Fibroblast of skin of right quadriceps (primary cell): Measurements from ENCODE around the gene MRAP.

Experiments used
- DNase-seq: peaks from one replicate; pipeline ENCODE4 v3.0.0-alpha.2; 2013

Gene MRAP

GRCh38 chr21:32329331-32329730 lies 30.7 kb downstream of the MRAP start:
- DNase-seq = peak; percentile 48

DNA sequence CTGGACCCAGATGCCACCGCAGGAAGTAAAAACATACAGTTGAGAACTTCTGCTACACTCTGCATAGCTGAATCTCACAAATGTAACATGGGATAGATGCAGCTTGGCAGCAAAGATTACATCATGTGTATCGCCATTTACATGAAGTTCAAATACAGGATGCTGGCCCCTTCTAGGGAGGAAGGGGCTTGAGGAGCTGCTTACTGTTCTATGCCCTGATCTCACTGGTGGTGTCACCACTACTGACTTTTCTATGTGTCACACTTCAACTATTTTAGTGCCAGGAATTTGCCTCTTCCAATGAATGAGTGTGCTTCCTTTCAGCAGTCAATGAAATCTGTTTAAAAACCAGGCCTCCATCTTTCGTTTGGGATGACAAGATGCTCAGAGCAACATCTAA lies 31.1 kb downstream of the MRAP start:
- DNase-seq = peak; percentile 62

- no peak for DNase-seq
Observed at GRCh38 chr21:32330784-32331311, 32.2 kb downstream of the MRAP start.

GRCh38 chr21:32331444-32332305 lies 33.0 kb downstream of the MRAP start:
- DNase-seq = no peak

GRCh38 chr21:32332463-32332951 lies 33.9 kb downstream of the MRAP start:
- DNase-seq = no peak

DNA sequence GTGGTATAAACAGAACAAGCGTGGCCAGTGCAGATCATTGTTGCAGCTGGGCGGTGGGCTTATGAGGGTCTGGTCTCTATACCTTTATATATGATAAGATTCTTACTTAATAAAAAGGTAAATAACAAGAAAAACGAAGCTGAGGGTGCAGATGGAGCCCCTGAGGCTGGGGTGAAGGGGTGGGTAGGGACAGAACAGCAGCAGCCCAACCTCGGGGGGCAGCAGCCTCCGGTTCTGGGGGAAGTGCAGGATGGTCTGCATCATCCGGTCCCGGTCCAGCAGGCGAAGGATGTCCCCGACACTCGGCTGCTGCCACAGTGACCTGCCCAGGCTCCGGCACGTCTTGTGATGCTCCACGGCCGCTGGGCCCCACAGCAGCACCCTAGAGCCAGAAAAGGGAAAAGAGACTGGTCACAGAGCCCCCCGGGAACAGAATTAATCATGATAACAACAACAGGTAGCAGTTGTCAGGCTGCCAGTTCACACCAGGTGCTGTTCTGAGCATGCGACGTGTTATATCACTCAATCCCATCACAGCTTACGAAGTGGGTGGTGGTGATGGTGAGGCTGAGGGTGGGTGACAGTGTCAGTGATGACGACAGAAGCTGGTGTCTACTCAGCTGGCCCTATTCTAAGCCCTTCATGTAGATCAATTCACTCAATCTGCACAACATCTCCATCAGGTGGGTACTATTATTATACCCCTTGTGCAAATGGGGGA lies 35.5 kb downstream of the MRAP start:
- DNase-seq = no peak

DNA sequence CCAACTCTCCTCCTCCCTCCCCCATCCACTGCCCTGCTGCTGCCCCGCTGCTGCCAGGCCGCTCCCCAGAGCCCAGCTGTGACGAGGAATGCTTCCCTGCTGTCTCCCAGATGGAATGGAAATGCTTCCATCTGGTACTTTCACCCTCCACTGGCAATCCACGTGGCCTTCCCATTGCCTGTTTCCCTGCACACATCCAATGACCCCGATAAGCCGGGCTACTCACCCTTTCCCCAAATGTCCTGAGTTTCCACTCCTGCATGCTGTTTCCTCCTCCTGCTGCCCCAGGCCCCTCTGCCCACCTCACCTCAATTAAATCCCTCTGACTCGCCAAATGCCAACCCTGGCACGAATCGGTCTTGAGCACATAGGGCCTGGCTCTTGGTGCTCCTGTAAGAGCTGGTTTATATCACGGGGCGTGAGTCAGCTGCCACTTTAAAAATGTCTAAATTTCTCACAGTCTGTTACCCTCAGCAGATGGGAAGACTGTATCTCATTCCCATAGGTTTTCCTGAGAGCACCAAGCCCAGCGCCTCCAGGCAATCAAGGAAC lies 36.4 kb downstream of the MRAP start:
- DNase-seq = peak; percentile 31

DNA sequence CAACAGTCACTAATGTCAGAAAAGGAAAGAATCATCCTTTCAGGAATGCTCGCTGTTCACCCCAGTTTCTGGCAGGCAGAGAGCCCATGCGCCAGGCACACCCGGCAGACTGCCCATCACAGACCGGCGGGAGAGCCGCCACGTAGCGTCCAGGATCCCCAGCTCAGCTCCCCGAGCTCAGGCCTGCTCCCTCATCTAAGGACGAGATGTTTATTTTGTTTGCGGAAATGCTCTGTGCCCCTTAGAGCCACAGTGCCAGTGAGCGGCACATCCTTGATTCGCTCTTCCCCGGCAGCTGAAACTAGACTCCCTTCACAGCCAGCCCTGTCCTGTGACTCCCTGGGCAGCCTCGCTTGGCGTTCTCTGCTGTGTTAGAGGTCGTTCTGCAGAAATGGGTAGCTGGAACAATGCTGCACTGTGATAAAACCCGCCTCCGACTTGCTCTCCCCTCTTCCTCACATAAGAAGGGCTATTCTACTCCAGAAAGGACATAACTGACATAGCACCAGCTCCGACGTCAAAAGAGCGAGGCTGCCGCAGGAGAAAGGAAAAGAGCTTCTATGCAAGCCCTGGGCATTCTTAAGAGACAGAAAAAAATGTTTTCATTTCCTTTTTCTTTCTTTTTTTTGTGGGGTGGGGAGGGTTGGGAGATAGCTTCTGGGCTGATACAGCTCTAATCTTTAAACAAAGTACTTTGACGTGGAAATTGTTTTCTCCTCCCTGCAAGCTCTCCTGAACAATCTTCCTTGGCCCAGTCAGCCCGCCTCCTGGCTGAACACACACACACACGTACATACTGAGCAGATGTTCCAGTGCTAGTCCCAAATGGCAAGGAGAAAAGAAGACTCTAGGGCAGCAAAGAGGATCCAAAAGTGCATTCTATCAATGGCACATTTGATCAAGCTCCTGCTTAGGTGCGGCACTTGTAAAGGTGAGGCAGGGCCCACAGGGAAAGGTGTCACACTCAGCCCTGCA lies 37.2 kb downstream of the MRAP start:
- DNase-seq = no peak

DNA sequence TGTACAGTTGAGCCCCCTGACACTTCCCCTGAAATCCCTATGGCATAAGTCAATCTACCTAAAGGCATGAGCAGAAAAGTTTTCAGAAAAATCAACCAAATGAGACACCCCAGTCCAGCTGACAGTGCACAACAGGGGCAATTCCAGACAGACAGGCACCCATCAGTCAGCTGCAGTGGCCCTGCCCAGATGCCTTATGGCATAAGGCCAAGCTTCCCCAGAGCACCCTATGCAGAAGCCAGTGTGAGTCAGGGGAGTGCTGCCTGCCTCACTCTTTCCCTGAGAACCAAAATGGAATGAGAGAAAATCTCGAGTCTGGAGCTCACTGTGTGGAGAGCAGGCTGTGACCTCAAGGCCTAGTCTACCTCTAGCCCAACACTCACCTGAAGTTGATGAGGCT lies 38.1 kb downstream of the MRAP start:
- peak; percentile 33 for DNase-seq

DNA sequence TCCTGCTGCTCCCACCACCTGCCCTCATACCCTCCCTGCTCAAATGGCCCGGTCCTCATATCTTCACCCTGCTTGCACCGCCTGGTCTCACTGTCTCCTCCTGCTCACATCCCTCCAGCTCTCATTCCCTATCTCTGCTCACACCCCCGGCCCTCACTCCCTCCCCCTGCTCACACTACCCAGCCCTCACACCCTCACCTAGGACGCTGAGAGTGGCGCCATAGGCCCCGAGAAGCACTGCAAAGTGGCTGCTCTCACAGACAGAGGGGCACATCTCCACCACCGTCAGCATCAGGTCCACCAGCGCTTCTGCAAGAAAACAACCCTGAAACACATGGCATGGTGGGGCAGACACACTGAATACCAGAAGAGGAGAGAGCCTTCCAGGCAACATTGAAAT lies 38.6 kb downstream of the MRAP start:
- DNase-seq = no peak

- DNase-seq = no peak
Observed at GRCh38 chr21:32338209-32338921, 39.7 kb downstream of the MRAP start.

GRCh38 chr21:32340863-32341848 lies 42.5 kb downstream of the MRAP start:
- DNase-seq = no peak

GRCh38 chr21:32346951-32347350 lies 48.3 kb downstream of the MRAP start:
- DNase-seq = no peak

GRCh38 chr21:32347351-32347750 lies 48.7 kb downstream of the MRAP start:
- DNase-seq = no peak

DNA sequence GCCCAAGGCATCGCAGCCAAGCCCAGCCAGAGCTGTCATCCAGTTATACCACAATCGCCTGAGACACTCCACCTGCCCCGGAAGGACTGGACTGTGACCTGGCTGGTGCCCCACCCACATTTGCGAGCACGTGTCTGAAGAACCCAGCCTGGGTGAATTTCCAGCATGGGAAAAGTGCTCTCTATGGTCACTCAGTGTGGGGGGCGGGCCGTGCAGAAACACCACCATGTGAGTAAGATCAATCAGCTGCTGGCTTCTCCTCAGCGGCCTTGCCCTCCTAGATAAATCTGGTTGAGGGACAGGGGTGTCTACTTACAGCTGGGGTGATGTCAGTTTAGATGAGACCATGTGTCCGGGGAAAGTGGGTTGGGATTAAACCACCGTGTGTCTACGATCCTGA lies 49.3 kb downstream of the MRAP start:
- no peak for DNase-seq

DNA sequence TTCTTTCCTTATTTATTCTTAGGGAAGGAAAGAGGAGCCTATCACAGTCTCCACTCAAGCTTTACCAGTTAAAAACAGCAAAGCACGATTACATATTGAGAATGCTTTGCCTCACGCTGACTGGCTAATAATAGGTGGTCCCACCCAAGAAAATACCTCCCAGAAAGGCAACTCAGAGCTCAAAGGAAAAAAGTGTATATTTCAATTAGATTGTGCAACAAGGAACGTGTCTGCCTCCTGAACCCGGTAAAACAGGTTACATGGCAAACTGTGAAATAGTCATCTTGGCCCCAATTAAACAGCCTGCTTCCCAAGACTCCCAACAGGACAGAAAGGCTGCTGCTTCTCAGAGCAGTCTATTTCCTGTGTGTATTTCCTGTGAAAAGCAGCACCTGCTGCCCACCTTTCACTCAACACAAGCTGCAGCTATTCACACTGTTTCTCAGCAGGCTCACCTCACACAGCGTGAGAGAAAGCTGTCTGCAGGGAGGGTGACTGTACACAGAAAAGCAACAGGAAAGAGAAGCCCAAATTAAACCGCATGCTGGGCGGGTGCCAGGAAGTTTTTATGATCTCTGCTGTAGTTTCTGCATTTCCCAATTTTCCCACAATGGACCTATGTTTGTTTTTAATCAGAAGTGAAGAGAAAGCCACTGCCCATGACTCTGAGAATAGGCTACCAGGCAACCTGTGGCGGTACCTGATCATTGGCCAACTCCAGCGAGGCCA lies 50.1 kb downstream of the MRAP start:
- DNase-seq = no peak

- DNase-seq = no peak
Observed at GRCh38 chr21:32349333-32349944, 50.8 kb downstream of the MRAP start.

DNA sequence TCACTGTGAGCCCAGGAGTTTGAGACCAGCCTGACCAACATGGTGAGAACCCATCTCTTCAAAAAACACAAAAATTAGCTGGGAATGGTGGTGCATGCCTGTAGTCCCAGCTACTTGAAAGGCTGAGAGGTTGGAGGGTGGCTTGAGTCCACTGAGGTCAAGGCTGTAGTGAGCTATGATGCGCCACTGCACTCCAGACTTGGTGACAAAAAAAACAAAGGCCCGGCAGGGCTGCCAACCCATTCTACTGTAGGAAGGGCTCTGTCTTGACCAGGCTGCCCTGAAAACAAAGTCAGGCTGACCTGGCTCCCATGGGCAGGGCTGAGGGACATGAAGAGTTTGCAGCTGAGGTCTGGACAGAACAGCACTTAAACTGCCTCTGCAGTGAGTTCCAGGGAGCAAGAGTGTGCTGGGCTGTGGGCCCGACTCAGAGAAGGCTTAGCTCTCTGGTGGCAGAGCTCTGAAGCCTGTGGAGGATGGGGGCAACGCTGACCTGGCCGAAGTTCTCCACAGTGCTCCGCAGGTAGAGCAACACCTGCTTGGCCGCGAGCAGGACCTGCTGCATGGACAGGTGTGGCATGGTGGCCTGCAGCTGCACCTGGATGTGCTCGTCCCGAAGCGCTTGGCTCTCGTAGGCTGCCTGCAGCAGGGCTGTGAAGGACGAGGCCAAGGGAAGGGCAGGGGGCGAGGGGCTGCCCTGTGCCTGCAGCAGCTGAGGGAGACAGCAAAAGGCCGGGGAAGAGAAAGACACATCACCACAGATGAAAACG lies 51.7 kb downstream of the MRAP start:
- DNase-seq = no peak
